LNCaP clone FGC (cell line): ENCODE measurements around the gene LAYN.
A peak's percentile ranks its signal among the peaks of the same experiment; 100 is the strongest.

Experiments used
- DNase-seq: peaks from one replicate; pipeline ENCODE4 v3.0.0-alpha.2; 2011; ENCODE audit warnings: low read depth
- H3K4me3 ChIP-seq: 2 replicates; pipeline ENCODE4 v1.5.1; 2011; ENCODE audit warnings: mild to moderate bottlenecking, low read depth, low read length, control low read depth
- CTCF ChIP-seq: IDR thresholded peaks from 2 replicates; pipeline ENCODE4 v1.5.1; 2012; ENCODE audit warnings: mild to moderate bottlenecking; ENCODE audit not compliant: control insufficient read depth, insufficient read depth; ENCODE audit errors: extremely low read depth

The LAYN gene

DNA sequence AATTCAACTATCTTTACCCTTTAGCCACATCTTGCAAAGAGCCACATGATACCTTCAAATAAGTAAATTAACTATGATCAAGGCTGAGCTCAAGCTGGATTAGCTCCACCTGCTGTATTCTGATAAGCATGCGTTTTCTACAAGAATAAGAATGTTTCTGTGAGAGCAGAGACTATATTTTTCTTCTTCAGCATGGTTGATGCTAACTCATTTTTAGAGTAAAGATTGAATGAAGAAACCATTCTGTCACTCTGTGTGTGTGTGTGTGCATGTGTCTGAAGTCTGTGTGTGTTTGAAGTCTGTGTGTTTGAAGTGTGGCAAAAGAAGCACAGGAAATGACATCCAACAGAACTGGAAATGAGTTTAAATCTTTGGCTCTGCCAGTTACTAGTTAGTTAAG is 12.0 kb upstream of the LAYN start:
- DNase-seq, result no peak
- TF ChIP-seq CTCF, result peak; percentile 42

DNA sequence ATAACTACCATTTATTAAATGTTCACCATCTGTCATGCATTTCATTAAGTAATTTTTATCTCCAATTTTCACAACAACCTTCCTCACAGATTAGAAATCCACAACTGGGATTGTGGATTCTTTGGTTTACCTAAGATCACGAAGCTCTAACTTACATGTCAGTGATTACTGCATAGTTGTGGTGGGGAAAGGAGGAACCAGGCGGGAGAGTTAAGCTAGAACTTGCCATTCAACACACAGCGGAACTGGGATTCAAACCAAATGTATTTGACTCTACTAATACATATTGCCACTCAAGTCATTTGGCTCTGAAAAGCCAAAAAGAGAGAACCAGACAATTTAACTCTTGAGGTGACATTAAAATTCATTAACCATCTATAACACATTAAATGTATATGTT is 10.4 kb upstream of the LAYN start:
- no peak overlapping the region for H3K4me3 ChIP-seq
- no peak for DNase-seq
- no peak for TF ChIP-seq CTCF

More for the DNA sequence above, 12.0 kb upstream of the LAYN start:
- H3K4me3 ChIP-seq, result no peak overlapping the region

- DNase-seq, result no peak
- no peak for TF ChIP-seq CTCF
- no peak overlapping the region for H3K4me3 ChIP-seq
These were observed 9.4 kb upstream of the LAYN start for GRCh38 chr11:111531136-111531535.

DNA sequence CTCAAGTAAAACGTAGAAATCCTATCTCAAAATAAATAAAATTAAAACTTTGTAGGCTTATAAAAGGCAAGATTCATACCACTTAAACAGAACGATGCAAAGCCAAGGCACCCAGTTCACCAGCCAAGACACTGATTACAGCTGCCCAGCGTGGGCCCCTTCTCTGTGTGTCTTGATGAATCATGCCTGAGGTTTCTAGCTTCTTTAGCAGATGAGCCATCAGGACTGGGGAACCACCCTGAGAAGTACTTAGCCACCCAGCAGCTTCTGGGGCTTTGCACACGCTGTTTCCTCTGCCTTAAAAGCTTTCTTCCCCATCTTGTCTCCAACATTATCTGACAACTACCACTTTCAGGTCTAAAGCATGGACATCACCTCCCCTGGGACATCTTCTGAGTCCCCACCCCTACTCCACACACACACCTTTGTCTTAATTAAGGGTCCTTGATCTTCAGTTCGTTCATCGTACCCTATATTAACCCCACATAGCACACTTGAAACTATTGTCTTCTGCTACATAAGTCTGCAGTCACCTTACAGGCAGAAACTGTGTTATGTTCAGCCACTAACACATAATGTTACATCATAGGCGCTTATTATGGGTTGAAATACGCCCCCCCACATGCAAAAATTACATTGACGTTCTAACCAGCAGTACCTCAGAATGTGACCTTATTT is 8.7 kb upstream of the LAYN start:
- no peak for DNase-seq
- no peak overlapping the region for H3K4me3 ChIP-seq
- no peak for TF ChIP-seq CTCF

DNA sequence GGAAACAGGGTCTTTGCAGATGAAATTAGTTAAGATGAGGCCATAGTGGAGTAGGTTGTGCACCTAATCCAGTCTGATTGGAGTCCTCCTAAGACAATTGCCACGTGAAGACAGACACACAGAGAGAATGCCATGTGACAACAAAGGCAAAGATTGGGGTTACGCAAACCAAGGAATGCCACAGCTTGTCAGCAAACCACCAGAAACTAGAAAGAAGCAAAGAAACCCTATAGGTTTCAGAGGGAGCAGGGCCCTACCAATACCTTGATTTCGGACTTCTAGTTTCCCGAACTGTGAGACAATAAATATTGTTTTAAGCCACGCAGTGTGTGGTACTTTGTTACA is 8.2 kb upstream of the LAYN start:
- no peak overlapping the region for H3K4me3 ChIP-seq
- DNase-seq, result no peak
- no peak for TF ChIP-seq CTCF

GRCh38 chr11:111535281-111535680 is 5.2 kb upstream of the LAYN start:
- no peak overlapping the region for H3K4me3 ChIP-seq
- TF ChIP-seq CTCF, result no peak
- DNase-seq, result no peak

DNA sequence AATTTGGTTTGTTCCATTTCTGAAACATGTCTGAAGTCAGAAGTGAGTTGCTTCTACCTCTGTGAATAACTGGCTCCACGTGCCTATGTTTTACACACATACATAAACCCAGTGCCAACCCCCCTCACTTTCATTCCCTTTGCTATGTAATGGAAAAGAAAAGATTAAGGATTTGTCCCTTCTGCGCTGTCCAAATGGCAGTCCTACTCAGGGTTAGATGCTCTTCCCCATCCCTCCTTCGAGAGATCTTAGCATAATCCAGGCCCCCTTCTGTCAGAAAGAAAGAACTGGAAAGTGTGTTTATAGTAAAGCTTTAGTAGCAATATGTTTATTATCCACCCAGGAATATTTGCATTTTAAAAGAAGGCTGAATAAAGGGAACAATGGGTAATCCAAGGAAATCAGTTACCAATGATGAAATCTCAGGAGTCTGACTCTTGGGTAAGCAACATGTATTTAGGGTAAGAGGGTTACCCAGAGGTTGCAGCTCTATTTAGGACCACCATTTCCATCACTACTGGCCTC is 3.1 kb upstream of the LAYN start:
- TF ChIP-seq CTCF, result no peak
- DNase-seq, result no peak
- H3K4me3 ChIP-seq, result no peak overlapping the region
